Measurements from ENCODE around the gene LRRC17.

- TF ChIP-seq, protein P1, sequence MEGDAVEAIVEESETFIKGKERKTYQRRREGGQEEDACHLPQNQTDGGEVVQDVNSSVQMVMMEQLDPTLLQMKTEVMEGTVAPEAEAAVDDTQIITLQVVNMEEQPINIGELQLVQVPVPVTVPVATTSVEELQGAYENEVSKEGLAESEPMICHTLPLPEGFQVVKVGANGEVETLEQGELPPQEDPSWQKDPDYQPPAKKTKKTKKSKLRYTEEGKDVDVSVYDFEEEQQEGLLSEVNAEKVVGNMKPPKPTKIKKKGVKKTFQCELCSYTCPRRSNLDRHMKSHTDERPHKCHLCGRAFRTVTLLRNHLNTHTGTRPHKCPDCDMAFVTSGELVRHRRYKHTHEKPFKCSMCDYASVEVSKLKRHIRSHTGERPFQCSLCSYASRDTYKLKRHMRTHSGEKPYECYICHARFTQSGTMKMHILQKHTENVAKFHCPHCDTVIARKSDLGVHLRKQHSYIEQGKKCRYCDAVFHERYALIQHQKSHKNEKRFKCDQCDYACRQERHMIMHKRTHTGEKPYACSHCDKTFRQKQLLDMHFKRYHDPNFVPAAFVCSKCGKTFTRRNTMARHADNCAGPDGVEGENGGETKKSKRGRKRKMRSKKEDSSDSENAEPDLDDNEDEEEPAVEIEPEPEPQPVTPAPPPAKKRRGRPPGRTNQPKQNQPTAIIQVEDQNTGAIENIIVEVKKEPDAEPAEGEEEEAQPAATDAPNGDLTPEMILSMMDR (IDR thresholded peaks at IDR 0.05 in 4 of 5, conservative IDR thresholded peaks at IDR 0.05 in 1 of 5) = no peak
- no peak for TF ChIP-seq POLR2A (IDR thresholded peaks at IDR 0.05)
These were observed 22.4 kb upstream of the LRRC17 start for GRCh38 chr7:102890292-102890970.
